Measurements from ENCODE around the gene DYNLT4. TPM values are rescaled to one million over a fixed set of nuclear protein-coding genes. Genes with fewer than 3 reads are reported as not detected.

The DYNLT4 gene
- polyA plus RNA-seq, 1 donor (not counting 4 experiments of a cell fraction or from before 2014, with no cell fraction given) = not detected

DNA sequence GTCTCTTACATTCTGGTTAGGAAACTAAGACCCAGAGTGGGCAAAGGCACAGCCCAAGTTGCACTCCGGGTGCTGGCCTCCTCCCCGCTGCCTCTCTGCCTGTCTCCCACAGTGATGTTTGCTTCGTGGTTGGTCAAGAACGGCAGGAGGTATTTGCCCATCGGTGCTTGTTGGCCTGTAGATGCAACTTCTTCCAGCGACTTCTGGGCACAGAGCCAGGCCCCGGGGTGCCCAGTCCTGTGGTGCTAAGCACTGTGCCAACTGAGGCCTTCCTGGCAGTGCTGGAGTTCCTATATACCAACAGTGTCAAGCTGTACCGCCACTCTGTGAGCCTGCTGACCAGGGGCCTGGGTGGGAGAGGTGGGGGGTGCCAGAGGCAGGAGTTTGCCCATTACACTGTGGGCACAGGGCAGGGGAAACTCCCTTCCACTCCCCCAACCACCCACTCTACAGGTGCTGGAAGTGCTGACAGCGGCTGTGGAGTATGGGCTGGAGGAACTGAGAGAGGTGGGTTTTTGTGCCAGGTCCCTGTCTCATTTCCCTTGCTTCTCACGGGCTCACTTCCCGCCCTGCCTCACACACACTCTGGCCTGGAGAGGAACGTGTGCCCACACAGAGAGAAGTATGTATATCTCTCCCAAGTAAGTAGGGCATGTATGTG is 3.1 kb upstream of the DYNLT4 start:
- Histone ChIP-seq H3K4me1 (ENCODE audit: control insufficient read depth, extremely low read depth, insufficient read depth, low read length) (peaks cover 53% of the 10 kb centered on the region), H3K27me3 (ENCODE audit: control insufficient read depth, extremely low read depth, insufficient read depth, low read length) (no peaks in the 10 kb centered on the region), H3K4me3 (ENCODE audit: control insufficient read depth in 2 of 3, extremely low read depth in 1 of 3, insufficient read depth in 2 of 3, low read depth in 1 of 3, low read length in 3 of 3) (no peak overlapping the region), H3K9me3 (ENCODE audit: control insufficient read depth, low read depth, low read length) (no peaks in the 10 kb centered on the region), H3K27ac (ENCODE audit: control insufficient read depth, insufficient read depth, low read length) (no peak overlapping the region), H3K9ac (ENCODE audit: control insufficient read depth, extremely low read depth, insufficient read depth, low read length) (no peak overlapping the region), H2AFZ (ENCODE audit: control insufficient read depth, low read length) (no peak overlapping the region), H3K79me2 (ENCODE audit: control insufficient read depth, insufficient read depth, low read length) (no peaks in the 10 kb centered on the region), H4K20me1 (ENCODE audit: control insufficient read depth, extremely low read depth, insufficient read depth, low read length) (no peaks in the 10 kb centered on the region), H3K36me3 (ENCODE audit: control insufficient read depth in 2 of 2, extremely low read depth in 1 of 2, insufficient read depth in 2 of 2, low read length in 2 of 2) (peaks cover 10 to 39% of the 10 kb centered on the region in 2 experiments), H3K9me1 (ENCODE audit: control insufficient read depth, extremely low read depth, insufficient read depth, low read length) (no peaks in the 10 kb centered on the region), H3K4me2 (ENCODE audit: control insufficient read depth, extremely low read depth, insufficient read depth, low read depth, low read length) (no peak overlapping the region)
- dilution Hi-C loops (cut with MboI; ENCODE audit: extremely low pct_ligation_motif_present, low sequenced_read_pairs) = no loop called here
- DNase-seq (ENCODE audit: low read depth, low spot score) (no peak), FAIRE-seq (no peak)
- TF ChIP-seq, protein P1, sequence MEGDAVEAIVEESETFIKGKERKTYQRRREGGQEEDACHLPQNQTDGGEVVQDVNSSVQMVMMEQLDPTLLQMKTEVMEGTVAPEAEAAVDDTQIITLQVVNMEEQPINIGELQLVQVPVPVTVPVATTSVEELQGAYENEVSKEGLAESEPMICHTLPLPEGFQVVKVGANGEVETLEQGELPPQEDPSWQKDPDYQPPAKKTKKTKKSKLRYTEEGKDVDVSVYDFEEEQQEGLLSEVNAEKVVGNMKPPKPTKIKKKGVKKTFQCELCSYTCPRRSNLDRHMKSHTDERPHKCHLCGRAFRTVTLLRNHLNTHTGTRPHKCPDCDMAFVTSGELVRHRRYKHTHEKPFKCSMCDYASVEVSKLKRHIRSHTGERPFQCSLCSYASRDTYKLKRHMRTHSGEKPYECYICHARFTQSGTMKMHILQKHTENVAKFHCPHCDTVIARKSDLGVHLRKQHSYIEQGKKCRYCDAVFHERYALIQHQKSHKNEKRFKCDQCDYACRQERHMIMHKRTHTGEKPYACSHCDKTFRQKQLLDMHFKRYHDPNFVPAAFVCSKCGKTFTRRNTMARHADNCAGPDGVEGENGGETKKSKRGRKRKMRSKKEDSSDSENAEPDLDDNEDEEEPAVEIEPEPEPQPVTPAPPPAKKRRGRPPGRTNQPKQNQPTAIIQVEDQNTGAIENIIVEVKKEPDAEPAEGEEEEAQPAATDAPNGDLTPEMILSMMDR (optimal IDR thresholded peaks at IDR 0.05 in 1 of 3, IDR thresholded peaks at IDR 0.05 in 1 of 3, conservative IDR thresholded peaks at IDR 0.05 in 1 of 3; ENCODE audit: extremely low read depth in 1 of 3, insufficient read depth in 2 of 3, low read length in 3 of 3) = no peak
- TF ChIP-seq EZH2 (IDR thresholded peaks at IDR 0.05; ENCODE audit: low read length) = no peak

DNA sequence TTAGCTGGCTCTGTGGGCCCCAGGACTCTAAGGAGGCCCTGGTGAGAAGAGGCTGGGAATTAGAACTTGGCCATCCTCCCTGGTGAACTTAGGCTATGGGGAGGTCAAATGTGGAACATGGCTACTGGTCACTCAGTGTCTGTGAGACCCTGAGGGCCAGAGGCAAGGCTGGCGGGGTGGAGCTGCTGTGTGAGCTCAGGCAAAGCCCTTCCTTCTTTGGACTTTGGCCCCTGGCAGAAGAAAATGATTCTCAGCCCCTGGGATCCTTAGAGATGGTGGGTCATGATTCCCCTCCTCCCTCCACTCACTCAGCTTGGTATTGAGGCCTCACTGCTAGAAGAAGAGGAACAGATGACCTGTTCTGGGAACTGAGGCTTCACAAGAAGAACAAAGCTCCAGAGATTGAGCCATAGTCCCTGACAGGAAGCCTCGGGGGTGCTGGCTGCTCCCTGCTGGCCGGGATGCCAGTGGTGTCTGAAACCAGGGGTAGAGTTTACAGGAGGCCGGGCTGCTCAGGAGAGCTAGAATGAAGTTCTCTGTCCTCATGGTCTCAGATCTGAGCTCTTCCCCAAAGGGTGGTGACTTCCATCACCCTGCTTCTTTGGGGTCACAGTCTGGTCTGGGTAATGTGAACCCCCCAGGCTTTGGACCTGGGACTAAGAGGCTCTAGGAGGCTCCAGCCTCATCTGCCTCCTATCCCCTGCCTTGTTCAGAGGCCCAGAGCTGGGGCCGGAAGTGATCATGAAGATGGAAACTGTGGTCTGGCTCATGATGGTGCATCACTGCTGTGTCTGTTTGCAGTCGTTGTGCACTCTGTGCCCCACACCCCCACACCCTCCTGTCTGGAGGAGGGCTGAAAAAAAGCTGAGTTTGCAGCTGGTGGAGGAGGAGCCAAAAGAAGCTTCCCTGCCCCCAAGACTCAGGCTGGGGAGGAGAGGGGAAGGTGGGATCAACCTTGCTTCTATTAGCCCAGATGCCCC is 2.1 kb upstream of the DYNLT4 start:
- FAIRE-seq = peak; percentile 34
- no peak for DNase-seq (ENCODE audit: low read depth, low spot score)
- dilution Hi-C loops (cut with MboI; ENCODE audit: extremely low pct_ligation_motif_present, low sequenced_read_pairs) = no loop called here

More for the DNA sequence above, 2.1 kb upstream of the DYNLT4 start:
- H3K79me2 ChIP-seq (ENCODE audit: control insufficient read depth, insufficient read depth, low read length) = peaks cover 3% of the 10 kb centered on the region
- H3K9ac ChIP-seq (ENCODE audit: control insufficient read depth, extremely low read depth, insufficient read depth, low read length) = peak overlapping the region; percentile 78
- H3K27me3 ChIP-seq (ENCODE audit: control insufficient read depth, extremely low read depth, insufficient read depth, low read length) = no peaks in the 10 kb centered on the region
- no peak overlapping the region for H2AFZ ChIP-seq (ENCODE audit: control insufficient read depth, low read length)
- TF ChIP-seq, protein P1 (optimal IDR thresholded peaks at IDR 0.05 in 1 of 3, IDR thresholded peaks at IDR 0.05 in 1 of 3, conservative IDR thresholded peaks at IDR 0.05 in 1 of 3; ENCODE audit: extremely low read depth in 1 of 3, insufficient read depth in 2 of 3, low read length in 3 of 3) = no peak
- no peaks in the 10 kb centered on the region for H3K9me3 ChIP-seq (ENCODE audit: control insufficient read depth, low read depth, low read length)
- no peaks in the 10 kb centered on the region for H4K20me1 ChIP-seq (ENCODE audit: control insufficient read depth, extremely low read depth, insufficient read depth, low read length)
- no peak overlapping the region for H3K4me3 ChIP-seq (ENCODE audit: control insufficient read depth in 2 of 3, extremely low read depth in 1 of 3, insufficient read depth in 2 of 3, low read depth in 1 of 3, low read length in 3 of 3)
- peak overlapping the region; percentile 95 for H3K27ac ChIP-seq (ENCODE audit: control insufficient read depth, insufficient read depth, low read length)
- no peaks in the 10 kb centered on the region for H3K9me1 ChIP-seq (ENCODE audit: control insufficient read depth, extremely low read depth, insufficient read depth, low read length)
- peaks cover 13 to 42% of the 10 kb centered on the region in 2 experiments for H3K36me3 ChIP-seq (ENCODE audit: control insufficient read depth in 2 of 2, extremely low read depth in 1 of 2, insufficient read depth in 2 of 2, low read length in 2 of 2)
- peaks cover 46% of the 10 kb centered on the region for H3K4me1 ChIP-seq (ENCODE audit: control insufficient read depth, extremely low read depth, insufficient read depth, low read length)
- peak overlapping the region; percentile 81 for H3K4me2 ChIP-seq (ENCODE audit: control insufficient read depth, extremely low read depth, insufficient read depth, low read depth, low read length)
